Thoracic aorta (tissue), 2 donors: Measurements from ENCODE around the gene SMAD4. TPM values are rescaled to one million over a fixed set of nuclear protein-coding genes. Genes with fewer than 3 reads are reported as not detected.

Source experiments
- ATAC-seq: fragments of 150-250 bp; one replicate; pipeline ENCODE4 v1.8.0; 2017; ENCODE audit warnings: low read depth; ENCODE audit not compliant: insufficient number of reproducible peaks, low FRiP score
- DNase-seq: peaks from one replicate; pipeline ENCODE4 v3.0.0-alpha.2; 2020; ENCODE audit warnings: low spot score
- H3K27ac ChIP-seq, 2 donors: fragments of 200-600 bp; sonication (generic); 1 replicate in 1 of 2; 2 replicates in 1 of 2; pipeline ENCODE4 v1.5.1; 2016; ENCODE audit warnings: mild to moderate bottlenecking in 2 of 2, moderate library complexity in 2 of 2
- H3K27me3 ChIP-seq: fragments of 200-600 bp; sonication (generic); replicated peaks from 2 replicates; pipeline ENCODE4 v1.6.0; 2016; ENCODE audit warnings: mild to moderate bottlenecking; ENCODE audit not compliant: insufficient read depth
- H3K36me3 ChIP-seq: fragments of 200-600 bp; sonication (generic); one replicate; pipeline ENCODE4 v1.5.1; 2016
- H3K4me1 ChIP-seq, 2 donors: fragments of 200-600 bp; sonication (generic); 1 replicate in 1 of 2; 2 replicates in 1 of 2; pipeline versions ENCODE4 v1.5.1 to v1.6.0; 2016; ENCODE audit warnings: low read depth in 2 of 2, mild to moderate bottlenecking in 1 of 2; ENCODE audit not compliant: control insufficient read depth in 1 of 2
- H3K4me3 ChIP-seq: fragments of 200-600 bp; sonication (generic); 2 replicates; pipeline ENCODE4 v1.5.1; 2016; ENCODE audit warnings: mild to moderate bottlenecking
- H3K9me3 ChIP-seq: fragments of 200-600 bp; sonication (generic); 2 replicates; pipeline ENCODE4 v1.5.1; 2016
- total RNA-seq, 2 donors: library from RNA; depleted of rRNA; stranded (reverse); fragments of >200 nt; gene quantifications; one replicate each; pipeline versions ENCODE4 v1.1.0 to v1.2.3, GENCODE V29; 2016
- TF ChIP-seq, protein P1 (sequence below): fragments of 200-600 bp; sonication (generic); IDR thresholded peaks from one replicate; pipeline ENCODE4 v1.5.1; 2019; ENCODE audit warnings: antibody characterized with exemption

The SMAD4 gene
- total RNA-seq, 2 donors from 2014 or later, result 115 to 155 TPM

DNA sequence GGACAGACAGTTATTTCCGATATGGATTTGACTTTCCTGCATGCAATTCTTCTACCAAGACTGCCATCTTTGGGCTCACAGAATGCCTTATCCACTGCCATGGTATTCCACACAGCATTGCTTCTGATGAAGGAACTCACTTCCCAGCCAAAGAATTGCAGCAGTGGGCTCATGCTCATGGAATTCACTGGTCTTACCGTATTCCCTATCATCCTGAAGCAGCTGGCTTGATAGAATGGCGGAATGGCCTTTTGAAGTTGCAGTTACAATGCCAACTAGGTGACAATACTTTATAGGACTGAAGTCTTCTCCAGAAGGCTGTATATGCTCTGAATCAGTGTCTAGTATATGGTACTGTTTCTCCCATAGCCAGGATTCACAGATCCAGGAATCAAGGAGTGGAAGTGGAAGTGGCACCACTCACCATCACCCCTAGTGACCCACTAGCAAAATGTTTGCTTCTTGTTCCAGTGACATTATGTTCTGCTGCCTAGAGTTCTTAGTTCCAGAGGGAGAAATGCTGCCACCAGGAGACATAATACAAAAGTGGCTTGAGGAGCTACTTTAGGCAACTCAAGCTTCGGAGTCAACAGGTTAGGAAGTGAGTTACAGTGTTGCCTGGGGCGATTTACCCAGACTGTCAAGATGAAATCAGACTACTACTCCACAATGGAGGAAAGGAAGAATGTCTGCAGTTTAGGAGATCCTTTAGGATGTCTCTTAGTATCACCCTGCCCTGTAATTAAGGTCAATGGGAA lies 23.8 kb upstream of the SMAD4 start:
- Histone ChIP-seq H3K4me3 (no peak overlapping the region), H3K4me1 (no peaks in the 10 kb centered on the region), H3K27me3 (no peaks in the 10 kb centered on the region), H3K9me3 (no peaks in the 10 kb centered on the region), H3K27ac (no peak overlapping the region), H3K36me3 (no peaks in the 10 kb centered on the region)
- no peak for DNase-seq
- ATAC-seq, result no peak
- TF ChIP-seq, protein P1, sequence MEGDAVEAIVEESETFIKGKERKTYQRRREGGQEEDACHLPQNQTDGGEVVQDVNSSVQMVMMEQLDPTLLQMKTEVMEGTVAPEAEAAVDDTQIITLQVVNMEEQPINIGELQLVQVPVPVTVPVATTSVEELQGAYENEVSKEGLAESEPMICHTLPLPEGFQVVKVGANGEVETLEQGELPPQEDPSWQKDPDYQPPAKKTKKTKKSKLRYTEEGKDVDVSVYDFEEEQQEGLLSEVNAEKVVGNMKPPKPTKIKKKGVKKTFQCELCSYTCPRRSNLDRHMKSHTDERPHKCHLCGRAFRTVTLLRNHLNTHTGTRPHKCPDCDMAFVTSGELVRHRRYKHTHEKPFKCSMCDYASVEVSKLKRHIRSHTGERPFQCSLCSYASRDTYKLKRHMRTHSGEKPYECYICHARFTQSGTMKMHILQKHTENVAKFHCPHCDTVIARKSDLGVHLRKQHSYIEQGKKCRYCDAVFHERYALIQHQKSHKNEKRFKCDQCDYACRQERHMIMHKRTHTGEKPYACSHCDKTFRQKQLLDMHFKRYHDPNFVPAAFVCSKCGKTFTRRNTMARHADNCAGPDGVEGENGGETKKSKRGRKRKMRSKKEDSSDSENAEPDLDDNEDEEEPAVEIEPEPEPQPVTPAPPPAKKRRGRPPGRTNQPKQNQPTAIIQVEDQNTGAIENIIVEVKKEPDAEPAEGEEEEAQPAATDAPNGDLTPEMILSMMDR, result no peak

DNA sequence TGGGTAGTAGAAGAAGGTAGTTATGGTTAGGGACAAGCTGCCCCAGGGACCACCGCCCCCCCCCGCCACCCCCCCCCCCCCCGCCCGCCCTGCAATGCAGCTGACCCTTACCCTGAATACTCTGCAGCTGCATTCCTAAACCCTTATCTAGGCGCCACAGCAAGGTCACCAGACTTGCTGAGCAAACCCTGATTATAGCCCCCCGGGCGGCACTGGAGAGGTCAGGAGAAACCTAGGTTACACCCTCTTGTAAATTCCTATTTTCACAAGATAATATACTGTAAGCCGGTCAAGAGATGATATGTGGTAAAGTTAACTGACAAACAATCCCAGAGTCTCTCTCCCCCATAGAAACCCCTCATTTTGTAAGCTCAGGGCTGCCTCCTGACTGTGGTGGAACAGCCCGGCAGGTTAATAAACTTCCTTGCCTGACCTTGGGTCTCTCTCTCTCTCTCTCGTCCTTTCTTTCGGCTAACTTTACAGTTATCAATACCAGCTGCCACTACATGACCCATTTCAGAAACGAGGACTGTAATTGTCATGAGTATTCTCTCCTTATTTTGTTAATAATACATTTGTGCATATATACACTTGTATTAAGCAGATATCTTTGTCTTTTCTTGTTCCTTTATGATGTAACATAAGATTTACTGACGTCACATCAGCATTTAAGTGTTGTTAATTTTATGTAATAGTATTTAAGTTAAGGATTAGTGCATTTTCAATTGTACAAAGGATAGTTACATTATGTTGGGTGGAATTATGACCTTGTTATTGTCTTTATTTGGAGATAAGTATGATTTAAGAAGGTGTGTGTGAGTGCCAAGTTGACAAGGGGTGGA lies 22.8 kb upstream of the SMAD4 start:
- Histone ChIP-seq H3K4me3 (no peak overlapping the region), H3K36me3 (no peaks in the 10 kb centered on the region), H3K27me3 (no peaks in the 10 kb centered on the region), H3K27ac (no peak overlapping the region), H3K4me1 (no peaks in the 10 kb centered on the region), H3K9me3 (no peaks in the 10 kb centered on the region)
- TF ChIP-seq, protein P1, result no peak
- ATAC-seq (no peak), DNase-seq (no peak)

DNA sequence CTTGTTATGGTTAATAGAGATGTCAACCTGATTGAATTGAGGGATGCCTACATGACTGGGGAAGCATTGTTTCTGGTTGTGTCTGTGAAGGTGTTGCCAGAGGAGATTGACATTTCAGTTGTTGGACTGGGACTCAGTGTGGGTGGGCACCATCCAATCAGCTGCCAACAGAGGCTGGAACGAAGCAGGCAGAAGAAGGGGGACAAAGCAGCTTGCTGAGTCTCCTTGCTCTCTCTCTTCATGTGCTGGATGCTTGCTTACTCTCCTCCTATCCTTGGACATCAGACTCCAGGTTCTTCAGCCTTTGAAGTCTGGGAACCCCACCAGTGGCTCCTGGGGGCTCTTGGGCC lies 22.2 kb upstream of the SMAD4 start:
- Histone ChIP-seq H3K9me3 (no peaks in the 10 kb centered on the region), H3K27me3 (no peaks in the 10 kb centered on the region), H3K4me1 (no peaks in the 10 kb centered on the region), H3K4me3 (no peak overlapping the region), H3K27ac (no peak overlapping the region), H3K36me3 (no peaks in the 10 kb centered on the region)
- DNase-seq, result no peak
- TF ChIP-seq, protein P1, result no peak
- ATAC-seq, result no peak

DNA sequence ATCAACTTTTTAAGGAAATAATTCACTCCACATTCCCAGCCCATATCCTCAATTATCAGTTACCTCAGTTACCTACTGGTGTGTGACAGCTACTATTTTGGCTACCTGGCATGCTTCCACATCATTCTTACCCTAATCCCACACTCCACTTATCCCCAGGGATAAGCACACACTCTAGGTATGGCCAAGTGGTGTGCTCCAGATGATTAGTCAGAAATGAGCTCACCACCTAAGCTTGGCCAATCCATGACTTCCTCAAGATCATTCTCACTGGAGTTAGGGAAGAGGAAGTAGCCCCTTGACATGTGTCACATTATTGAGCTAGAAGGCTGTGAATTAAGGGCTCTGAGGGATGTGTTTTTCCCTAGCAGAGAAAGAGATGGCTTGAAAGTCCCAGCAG lies 20.9 kb upstream of the SMAD4 start:
- no peak for ATAC-seq
- no peaks in the 10 kb centered on the region for H3K27me3 ChIP-seq
- no peak for DNase-seq
- no peaks in the 10 kb centered on the region for H3K9me3 ChIP-seq
- TF ChIP-seq, protein P1, result no peak
- no peak overlapping the region for H3K4me3 ChIP-seq
- H3K36me3 ChIP-seq, result no peaks in the 10 kb centered on the region
- no peaks in the 10 kb centered on the region for H3K4me1 ChIP-seq
- H3K27ac ChIP-seq, result no peak overlapping the region

DNA sequence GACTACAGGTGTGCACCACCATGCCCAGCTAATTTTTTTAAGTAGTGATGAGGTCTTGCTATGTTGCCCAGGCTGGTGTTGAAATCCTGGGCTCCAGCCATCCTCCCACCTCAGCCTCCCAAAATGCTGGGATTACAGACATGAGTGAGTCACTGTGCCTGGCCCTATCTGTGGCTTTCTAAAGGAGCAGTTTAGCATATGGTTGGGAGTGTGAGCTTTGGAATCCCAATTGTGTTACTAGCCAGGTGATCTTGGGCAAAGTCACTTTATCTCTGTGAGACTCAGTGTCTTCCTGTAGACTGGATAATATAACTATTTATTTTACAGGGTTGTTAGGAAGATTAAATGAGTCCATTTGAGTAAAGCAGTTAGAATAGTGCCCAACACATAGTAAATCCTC lies 19.8 kb upstream of the SMAD4 start:
- Histone ChIP-seq H3K27ac (no peak overlapping the region), H3K4me3 (no peak overlapping the region), H3K36me3 (no peaks in the 10 kb centered on the region), H3K9me3 (no peaks in the 10 kb centered on the region), H3K4me1 (no peaks in the 10 kb centered on the region), H3K27me3 (no peaks in the 10 kb centered on the region)
- ATAC-seq, result no peak
- TF ChIP-seq, protein P1, result no peak
- DNase-seq, result no peak
